Neural cell (in vitro differentiated cells): Measurements from ENCODE around the gene RBMS3. TPM values are rescaled to one million over a fixed set of nuclear protein-coding genes. Genes with fewer than 3 reads are reported as not detected.

ENCODE experiments used
- H2AFZ ChIP-seq: fragments of 200-600, 300-800 bp; sonication (generic), shearing (Covaris generic); 2 replicates; pipeline ENCODE4 v1.6.0; 2014; ENCODE audit warnings: low read depth, mild to moderate bottlenecking, antibody characterized with exemption, low read length, moderate library complexity
- H3F3A ChIP-seq: fragments of 200-600 bp; shearing (Covaris generic); 2 replicates; pipeline ENCODE4 v1.6.1; 2016; ENCODE audit warnings: mild to moderate bottlenecking, moderate library complexity, mixed read lengths, antibody characterized with exemption, low read length; ENCODE audit not compliant: insufficient read depth, poor library complexity, severe bottlenecking
- H3K27ac ChIP-seq: fragments of 200-600, 300-800 bp; sonication (generic), shearing (Covaris generic); 2 replicates; pipeline ENCODE4 v1.5.1; 2014; ENCODE audit warnings: mild to moderate bottlenecking, low read length, moderate library complexity
- H3K27me3 ChIP-seq: fragments of 300-800, 200-600 bp; sonication (generic), shearing (Covaris generic); 2 replicates; pipeline ENCODE4 v1.6.0; 2014; ENCODE audit warnings: mild to moderate bottlenecking, low read depth, low read length, moderate library complexity; ENCODE audit not compliant: insufficient read depth
- H3K36me3 ChIP-seq: fragments of 300-800, 200-600 bp; sonication (generic), shearing (Covaris generic); 2 replicates; pipeline ENCODE4 v1.5.1; 2014; ENCODE audit warnings: mild to moderate bottlenecking, antibody characterized with exemption, low read length, moderate library complexity; ENCODE audit not compliant: insufficient read depth
- H3K4me2 ChIP-seq: fragments of 300-800, 200-600 bp; sonication (generic), shearing (Covaris generic); 2 replicates; pipeline ENCODE4 v1.6.0; 2014; ENCODE audit warnings: mild to moderate bottlenecking, low read length
- H3K4me3 ChIP-seq: fragments of 300-800, 200-600 bp; sonication (generic), shearing (Covaris generic); 2 replicates; pipeline ENCODE4 v1.5.1; 2014; ENCODE audit warnings: mild to moderate bottlenecking, low read length, moderate library complexity
- H3K79me2 ChIP-seq: fragments of 200-600 bp; shearing (Covaris generic); replicated peaks from 2 replicates; pipeline ENCODE4 v1.6.0; 2014; ENCODE audit warnings: mild to moderate bottlenecking, low read length, moderate library complexity; ENCODE audit not compliant: insufficient read depth
- H3K9ac ChIP-seq: fragments of 300-800, 200-600 bp; sonication (generic), shearing (Covaris generic); 2 replicates; pipeline ENCODE4 v1.6.1; 2016; ENCODE audit warnings: mild to moderate bottlenecking, low read length, mixed read lengths
- H3K9me2 ChIP-seq: fragments of 200-600 bp; shearing (Covaris generic); 2 replicates; pipeline ENCODE4 v1.6.1; 2016; ENCODE audit warnings: mild to moderate bottlenecking, low read length, mixed read lengths; ENCODE audit not compliant: insufficient read depth
- H3K9me3 ChIP-seq: fragments of 200-600, 300-800 bp; sonication (generic), shearing (Covaris generic); 2 replicates; pipeline ENCODE4 v1.6.1; 2016; ENCODE audit warnings: mild to moderate bottlenecking, mixed run types, low read length, moderate library complexity, mixed read lengths
- H4K20me1 ChIP-seq: fragments of 200-600 bp; shearing (Covaris generic); 2 replicates; pipeline ENCODE4 v1.6.1; 2016; ENCODE audit warnings: mild to moderate bottlenecking, mixed run types; ENCODE audit not compliant: insufficient read depth
- CTCF ChIP-seq: fragments of 450-650 bp; IDR thresholded peaks from 2 replicates; pipeline ENCODE4 v1.5.1; 2014; ENCODE audit warnings: antibody characterized with exemption, mild to moderate bottlenecking, moderate library complexity; ENCODE audit not compliant: poor library complexity, severe bottlenecking
- EP300 ChIP-seq: fragments of 450-650 bp; conservative IDR thresholded peaks from 2 replicates; pipeline ENCODE4 v1.6.1; 2014; ENCODE audit warnings: antibody characterized with exemption, mild to moderate bottlenecking, moderate library complexity; ENCODE audit not compliant: poor library complexity, severe bottlenecking
- EZH2 ChIP-seq: fragments of 200-600, 300-800 bp; shearing (Covaris generic), sonication (generic); IDR thresholded peaks from 2 replicates; pipeline ENCODE4 v1.6.1; 2014; ENCODE audit warnings: antibody characterized with exemption, low read length, borderline replicate concordance, mild to moderate bottlenecking; ENCODE audit not compliant: insufficient read depth, poor library complexity, severe bottlenecking
- MXI1 ChIP-seq: fragments of 450-650 bp; conservative IDR thresholded peaks from 2 replicates; pipeline ENCODE4 v1.6.1; 2014; ENCODE audit warnings: antibody characterized with exemption, mild to moderate bottlenecking; ENCODE audit not compliant: poor library complexity, severe bottlenecking
- POLR2AphosphoS5 ChIP-seq: IDR thresholded peaks from 2 replicates; pipeline ENCODE4 v1.6.1; 2012
- RAD21 ChIP-seq: fragments of 450-650 bp; conservative IDR thresholded peaks from 2 replicates; pipeline ENCODE4 v1.6.1; 2014; ENCODE audit warnings: antibody characterized with exemption, mild to moderate bottlenecking, moderate library complexity
- SMC3 ChIP-seq: fragments of 450-650 bp; conservative IDR thresholded peaks from 2 replicates; pipeline ENCODE4 v1.6.1; 2014; ENCODE audit warnings: antibody characterized with exemption, mild to moderate bottlenecking, moderate library complexity; ENCODE audit not compliant: poor library complexity
- TAF1 ChIP-seq: IDR thresholded peaks from 2 replicates; pipeline ENCODE4 v1.6.1; 2012; ENCODE audit warnings: low read depth
- polyA plus RNA-seq: library from polyadenylated mRNA; depleted of rRNA; stranded (reverse); fragments of >200 nt; gene quantifications from 2 replicates; pipeline ENCODE4 v1.2.3, GENCODE V29; 2014
- TF ChIP-seq, protein P1 (sequence below): IDR thresholded peaks from 2 replicates; pipeline ENCODE4 v1.6.1; 2012; ENCODE audit warnings: borderline replicate concordance

Gene RBMS3
- polyA plus RNA-seq, 1 donor from 2014 or later, result 0.53 TPM

DNA sequence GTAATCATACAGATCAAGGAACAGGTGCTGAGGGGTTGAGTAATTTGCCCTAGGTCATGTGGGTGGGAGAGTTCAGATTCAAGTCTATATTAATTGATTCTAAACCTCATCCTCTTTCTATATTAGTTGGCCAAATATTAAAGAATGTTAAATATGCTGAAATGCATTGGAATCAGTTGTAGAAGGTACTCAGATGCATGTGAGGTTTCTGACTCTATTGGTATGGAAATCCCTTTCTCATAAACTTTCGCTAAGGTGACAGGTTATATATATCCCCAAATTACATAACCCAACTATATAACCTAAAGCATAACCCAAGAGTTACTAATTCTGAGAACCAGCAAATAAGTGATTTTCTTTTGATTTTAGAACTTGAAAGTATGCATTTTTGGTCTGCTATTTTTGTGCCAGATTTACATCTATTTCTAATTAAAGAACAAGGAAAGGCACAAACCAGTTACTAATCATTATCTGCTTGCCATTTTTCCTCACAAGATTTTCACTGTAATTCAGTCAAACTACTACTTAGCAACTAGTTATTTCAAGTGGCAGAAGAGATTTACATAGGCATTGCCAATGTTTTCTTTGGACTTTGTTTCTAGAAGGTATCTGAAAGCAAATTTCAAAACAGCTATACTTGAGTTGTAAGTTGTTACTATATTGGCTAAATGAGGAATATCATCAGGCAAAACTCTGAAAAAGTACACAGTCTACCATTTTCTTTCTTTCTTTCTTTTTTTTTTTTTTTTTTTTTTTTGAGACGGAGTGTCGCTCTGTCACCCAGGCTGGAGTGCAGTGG is 201.3 kb downstream of the RBMS3 start:
- H3K36me3 ChIP-seq, result no peaks in the 10 kb centered on the region
- no peaks in the 10 kb centered on the region for H3K9me3 ChIP-seq
- no peak overlapping the region for H3K4me2 ChIP-seq
- H3F3A ChIP-seq, result no peaks in the 10 kb centered on the region
- H3K79me2 ChIP-seq, result no peaks in the 10 kb centered on the region
- H3K9me2 ChIP-seq, result no peaks in the 10 kb centered on the region
- no peak overlapping the region for H2AFZ ChIP-seq
- H3K4me3 ChIP-seq, result no peak overlapping the region
- no peak overlapping the region for H3K27ac ChIP-seq
- H3K9ac ChIP-seq, result no peak overlapping the region
- no peak for TF ChIP-seq EP300
- TF ChIP-seq CTCF, result no peak
- TF ChIP-seq, protein P1, sequence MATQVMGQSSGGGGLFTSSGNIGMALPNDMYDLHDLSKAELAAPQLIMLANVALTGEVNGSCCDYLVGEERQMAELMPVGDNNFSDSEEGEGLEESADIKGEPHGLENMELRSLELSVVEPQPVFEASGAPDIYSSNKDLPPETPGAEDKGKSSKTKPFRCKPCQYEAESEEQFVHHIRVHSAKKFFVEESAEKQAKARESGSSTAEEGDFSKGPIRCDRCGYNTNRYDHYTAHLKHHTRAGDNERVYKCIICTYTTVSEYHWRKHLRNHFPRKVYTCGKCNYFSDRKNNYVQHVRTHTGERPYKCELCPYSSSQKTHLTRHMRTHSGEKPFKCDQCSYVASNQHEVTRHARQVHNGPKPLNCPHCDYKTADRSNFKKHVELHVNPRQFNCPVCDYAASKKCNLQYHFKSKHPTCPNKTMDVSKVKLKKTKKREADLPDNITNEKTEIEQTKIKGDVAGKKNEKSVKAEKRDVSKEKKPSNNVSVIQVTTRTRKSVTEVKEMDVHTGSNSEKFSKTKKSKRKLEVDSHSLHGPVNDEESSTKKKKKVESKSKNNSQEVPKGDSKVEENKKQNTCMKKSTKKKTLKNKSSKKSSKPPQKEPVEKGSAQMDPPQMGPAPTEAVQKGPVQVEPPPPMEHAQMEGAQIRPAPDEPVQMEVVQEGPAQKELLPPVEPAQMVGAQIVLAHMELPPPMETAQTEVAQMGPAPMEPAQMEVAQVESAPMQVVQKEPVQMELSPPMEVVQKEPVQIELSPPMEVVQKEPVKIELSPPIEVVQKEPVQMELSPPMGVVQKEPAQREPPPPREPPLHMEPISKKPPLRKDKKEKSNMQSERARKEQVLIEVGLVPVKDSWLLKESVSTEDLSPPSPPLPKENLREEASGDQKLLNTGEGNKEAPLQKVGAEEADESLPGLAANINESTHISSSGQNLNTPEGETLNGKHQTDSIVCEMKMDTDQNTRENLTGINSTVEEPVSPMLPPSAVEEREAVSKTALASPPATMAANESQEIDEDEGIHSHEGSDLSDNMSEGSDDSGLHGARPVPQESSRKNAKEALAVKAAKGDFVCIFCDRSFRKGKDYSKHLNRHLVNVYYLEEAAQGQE, result no peak
- no peak for TF ChIP-seq TAF1
- no peak for TF ChIP-seq MXI1
- TF ChIP-seq POLR2AphosphoS5, result no peak
- no peak for TF ChIP-seq SMC3
- TF ChIP-seq EZH2, result no peak
- TF ChIP-seq RAD21, result no peak
- no peaks in the 10 kb centered on the region for H3K27me3 ChIP-seq
- H4K20me1 ChIP-seq, result no peaks in the 10 kb centered on the region

- H3K4me2 ChIP-seq, result no peak overlapping the region
- no peak overlapping the region for H3K9ac ChIP-seq
- H3K27me3 ChIP-seq, result no peaks in the 10 kb centered on the region
- H4K20me1 ChIP-seq, result no peaks in the 10 kb centered on the region
- no peaks in the 10 kb centered on the region for H3K36me3 ChIP-seq
- no peaks in the 10 kb centered on the region for H3K79me2 ChIP-seq
- TF ChIP-seq POLR2AphosphoS5 (no peak), RAD21 (no peak), SMC3 (no peak), EP300 (no peak), MXI1 (no peak), EZH2 (no peak), CTCF (no peak), TAF1 (no peak)
- TF ChIP-seq, protein P1, result no peak
- no peak overlapping the region for H3K27ac ChIP-seq
- no peaks in the 10 kb centered on the region for H3K9me2 ChIP-seq
- no peak overlapping the region for H2AFZ ChIP-seq
- no peaks in the 10 kb centered on the region for H3F3A ChIP-seq
- H3K9me3 ChIP-seq, result no peaks in the 10 kb centered on the region
- H3K4me3 ChIP-seq, result no peak overlapping the region
Observed at GRCh38 chr3:29484633-29485032, 203.8 kb downstream of the RBMS3 start.
